Measurements from ENCODE around the gene ZP2.
"Not testable (repeated sequence)": the region's sequence is repeated elsewhere in the genome, so short reads cannot be mapped to it uniquely, and the experiment has no call there.

DNA sequence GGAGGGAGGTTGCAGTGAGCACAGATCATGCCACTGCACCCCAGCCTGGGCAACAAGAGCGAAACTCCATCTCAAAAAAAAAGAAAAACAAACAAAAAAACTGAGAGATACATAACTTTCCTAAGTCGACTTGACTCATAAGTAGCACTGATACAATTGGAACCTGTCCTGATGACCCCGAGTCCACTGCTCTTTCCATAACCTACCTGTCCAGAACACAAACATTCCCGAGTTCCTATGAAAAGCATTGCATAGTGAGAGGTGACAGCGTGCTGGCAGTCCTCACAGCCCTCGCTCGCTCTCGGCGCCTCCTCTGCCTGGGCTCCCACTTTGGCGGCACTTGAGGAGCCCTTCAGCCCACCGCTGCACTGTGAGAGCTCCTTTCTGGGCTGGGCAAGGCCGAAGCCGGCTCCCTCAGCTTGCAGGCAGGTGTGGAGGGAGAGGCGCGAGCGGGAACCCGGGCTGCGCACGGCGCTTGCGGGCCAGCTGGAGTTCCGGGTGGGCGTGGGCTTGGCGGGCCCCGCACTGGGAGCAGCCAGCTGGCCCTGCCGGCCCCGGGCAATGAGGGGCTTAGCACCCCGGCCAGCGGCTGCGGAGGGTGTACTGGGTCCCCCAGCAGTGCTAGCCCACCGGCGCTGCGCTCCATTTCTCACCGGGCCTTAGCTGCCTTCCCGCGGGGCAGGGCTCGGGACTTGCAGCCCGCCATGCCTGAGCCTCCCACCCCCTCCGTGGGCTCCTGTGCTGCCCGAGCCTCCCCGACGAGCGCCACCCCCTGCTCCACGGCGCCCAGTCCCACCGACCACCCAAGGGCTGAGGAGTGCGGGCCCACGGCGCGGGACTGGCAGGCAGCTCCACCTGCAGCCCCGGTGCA is 59.0 kb downstream of the ZP2 start:
- TF ChIP-seq SIN3A (IDR thresholded peaks at IDR 0.05; ENCODE audit: borderline replicate concordance in 2 of 2, control insufficient read depth in 1 of 2, low read depth in 2 of 2, low read length in 2 of 2); NCOA2 (IDR thresholded peaks at IDR 0.05; ENCODE audit: partially characterized antibody in 2 of 2); EZH2 (IDR thresholded peaks at IDR 0.05; ENCODE audit: borderline replicate concordance, low read depth, low read length); COPS2 (conservative IDR thresholded peaks at IDR 0.05); TEAD4 (IDR thresholded peaks at IDR 0.05; ENCODE audit: low read length); TEAD4 (CRISPR knock-in tag; IDR thresholded peaks at IDR 0.05; ENCODE audit: borderline replicate concordance); MYC (IDR thresholded peaks at IDR 0.05; ENCODE audit: low read depth, low read length); MYC (CRISPR knock-in tag; IDR thresholded peaks at IDR 0.05; ENCODE audit: borderline replicate concordance, low read depth); CBX2 (IDR thresholded peaks at IDR 0.05; ENCODE audit: insufficient read depth, low read length, poor library complexity, severe bottlenecking); ZNF311 (CRISPR knock-in tag; IDR thresholded peaks at IDR 0.05): not testable (repeated sequence)
- TF ChIP-seq, protein P1, sequence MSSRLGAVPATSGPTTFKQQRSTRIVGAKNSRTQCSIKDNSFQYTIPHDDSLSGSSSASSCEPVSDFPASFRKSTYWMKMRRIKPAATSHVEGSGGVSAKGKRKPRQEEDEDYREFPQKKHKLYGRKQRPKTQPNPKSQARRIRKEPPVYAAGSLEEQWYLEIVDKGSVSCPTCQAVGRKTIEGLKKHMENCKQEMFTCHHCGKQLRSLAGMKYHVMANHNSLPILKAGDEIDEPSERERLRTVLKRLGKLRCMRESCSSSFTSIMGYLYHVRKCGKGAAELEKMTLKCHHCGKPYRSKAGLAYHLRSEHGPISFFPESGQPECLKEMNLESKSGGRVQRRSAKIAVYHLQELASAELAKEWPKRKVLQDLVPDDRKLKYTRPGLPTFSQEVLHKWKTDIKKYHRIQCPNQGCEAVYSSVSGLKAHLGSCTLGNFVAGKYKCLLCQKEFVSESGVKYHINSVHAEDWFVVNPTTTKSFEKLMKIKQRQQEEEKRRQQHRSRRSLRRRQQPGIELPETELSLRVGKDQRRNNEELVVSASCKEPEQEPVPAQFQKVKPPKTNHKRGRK (tag; IDR thresholded peaks at IDR 0.05) = not testable (repeated sequence)
- TF ChIP-seq, protein P2, sequence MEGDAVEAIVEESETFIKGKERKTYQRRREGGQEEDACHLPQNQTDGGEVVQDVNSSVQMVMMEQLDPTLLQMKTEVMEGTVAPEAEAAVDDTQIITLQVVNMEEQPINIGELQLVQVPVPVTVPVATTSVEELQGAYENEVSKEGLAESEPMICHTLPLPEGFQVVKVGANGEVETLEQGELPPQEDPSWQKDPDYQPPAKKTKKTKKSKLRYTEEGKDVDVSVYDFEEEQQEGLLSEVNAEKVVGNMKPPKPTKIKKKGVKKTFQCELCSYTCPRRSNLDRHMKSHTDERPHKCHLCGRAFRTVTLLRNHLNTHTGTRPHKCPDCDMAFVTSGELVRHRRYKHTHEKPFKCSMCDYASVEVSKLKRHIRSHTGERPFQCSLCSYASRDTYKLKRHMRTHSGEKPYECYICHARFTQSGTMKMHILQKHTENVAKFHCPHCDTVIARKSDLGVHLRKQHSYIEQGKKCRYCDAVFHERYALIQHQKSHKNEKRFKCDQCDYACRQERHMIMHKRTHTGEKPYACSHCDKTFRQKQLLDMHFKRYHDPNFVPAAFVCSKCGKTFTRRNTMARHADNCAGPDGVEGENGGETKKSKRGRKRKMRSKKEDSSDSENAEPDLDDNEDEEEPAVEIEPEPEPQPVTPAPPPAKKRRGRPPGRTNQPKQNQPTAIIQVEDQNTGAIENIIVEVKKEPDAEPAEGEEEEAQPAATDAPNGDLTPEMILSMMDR (IDR thresholded peaks at IDR 0.05 in 2 of 3, conservative IDR thresholded peaks at IDR 0.05 in 1 of 3; ENCODE audit: insufficient read depth in 2 of 3, low read depth in 1 of 3, low read length in 3 of 3) = not testable (repeated sequence)
- TF ChIP-seq, protein P3, sequence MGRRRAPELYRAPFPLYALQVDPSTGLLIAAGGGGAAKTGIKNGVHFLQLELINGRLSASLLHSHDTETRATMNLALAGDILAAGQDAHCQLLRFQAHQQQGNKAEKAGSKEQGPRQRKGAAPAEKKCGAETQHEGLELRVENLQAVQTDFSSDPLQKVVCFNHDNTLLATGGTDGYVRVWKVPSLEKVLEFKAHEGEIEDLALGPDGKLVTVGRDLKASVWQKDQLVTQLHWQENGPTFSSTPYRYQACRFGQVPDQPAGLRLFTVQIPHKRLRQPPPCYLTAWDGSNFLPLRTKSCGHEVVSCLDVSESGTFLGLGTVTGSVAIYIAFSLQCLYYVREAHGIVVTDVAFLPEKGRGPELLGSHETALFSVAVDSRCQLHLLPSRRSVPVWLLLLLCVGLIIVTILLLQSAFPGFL (CRISPR knock-in tag; IDR thresholded peaks at IDR 0.05) = not testable (repeated sequence)
